Measurements from ENCODE around the gene CCL17.

The CCL17 gene

DNA sequence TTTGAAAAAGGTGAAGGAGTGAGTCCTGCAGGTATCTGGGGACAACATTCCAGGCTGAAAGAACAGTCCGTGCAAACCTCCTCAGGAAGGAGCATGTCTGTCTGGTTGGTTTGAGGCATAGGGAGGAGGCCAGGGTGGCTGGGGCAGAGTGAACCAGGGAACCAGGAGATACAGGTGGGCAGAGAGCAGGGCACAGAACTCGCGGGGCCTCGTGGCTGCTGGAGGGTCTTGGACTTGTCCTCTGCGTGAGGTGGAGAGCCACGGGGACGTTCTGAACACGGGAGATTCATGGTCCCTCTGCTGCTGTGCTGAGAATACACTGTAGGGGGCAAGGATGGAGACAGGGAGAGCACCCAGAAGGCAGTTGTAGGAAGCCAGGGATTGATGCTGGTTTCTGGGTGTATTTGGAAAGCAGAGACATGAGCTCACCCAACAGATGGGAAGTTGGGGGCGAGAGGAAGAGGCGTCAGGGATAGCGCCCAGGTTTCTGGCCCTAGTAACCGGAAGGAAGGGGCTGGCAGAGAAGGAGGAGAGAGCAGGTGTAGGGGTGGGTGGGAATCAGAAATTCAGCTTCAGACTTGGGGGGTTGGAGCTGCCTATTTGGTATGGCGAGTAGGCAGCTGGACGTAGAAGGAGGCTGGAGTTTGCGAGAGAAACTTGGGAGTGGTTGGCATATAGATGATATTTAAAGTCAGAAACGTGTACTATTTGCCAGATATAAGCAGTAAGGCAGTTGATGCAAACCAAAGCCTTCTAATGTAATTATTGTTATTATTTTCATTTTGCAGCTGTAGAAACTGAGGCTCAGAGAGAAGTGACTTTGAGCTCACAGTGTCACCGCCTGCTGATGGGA lies at the start of gene CCL17:
TSS of gene CCL17 (plus strand) at position 803 of the 853 bp plus-strand sequence. CDS start 9,166 bp downstream, outside the sequence.
- Histone ChIP-seq H3K9ac (ENCODE audit: low read length) (no peak within 1 kb of the TSS), H3K4me2 (ENCODE audit: low read length) (peak within 1 kb of the TSS; percentile 21; the same call in 1 of the 2 replicates), H4K20me1 (ENCODE audit: insufficient read depth, low read length) (no peaks in the 10 kb centered on the region), H2AFZ (ENCODE audit: low read depth, low read length) (no peak within 1 kb of the TSS; the same call in 1 of the 2 replicates), H3K27ac (ENCODE audit: low read length) (no peak within 1 kb of the TSS), H3K36me3 (replicated peaks; ENCODE audit: low read depth, low read length) (no peaks in the 10 kb centered on the region), H3K4me1 (ENCODE audit: low read length) (peaks cover 58% of the 10 kb centered on the region), H3K4me3 (ENCODE audit: low read length) (no peak within 1 kb of the TSS), H3K79me2 (ENCODE audit: low read length) (no peaks in the 10 kb centered on the region), H3K27me3 (ENCODE audit: low read depth, low read length) (no peaks in the 10 kb centered on the region), H3K9me3 (ENCODE audit: insufficient read depth, low read length) (no peaks in the 10 kb centered on the region)
- TF ChIP-seq EZH2phosphoT487 (IDR thresholded peaks at IDR 0.05; ENCODE audit: low read depth), result no peak
- TF ChIP-seq, protein P1, sequence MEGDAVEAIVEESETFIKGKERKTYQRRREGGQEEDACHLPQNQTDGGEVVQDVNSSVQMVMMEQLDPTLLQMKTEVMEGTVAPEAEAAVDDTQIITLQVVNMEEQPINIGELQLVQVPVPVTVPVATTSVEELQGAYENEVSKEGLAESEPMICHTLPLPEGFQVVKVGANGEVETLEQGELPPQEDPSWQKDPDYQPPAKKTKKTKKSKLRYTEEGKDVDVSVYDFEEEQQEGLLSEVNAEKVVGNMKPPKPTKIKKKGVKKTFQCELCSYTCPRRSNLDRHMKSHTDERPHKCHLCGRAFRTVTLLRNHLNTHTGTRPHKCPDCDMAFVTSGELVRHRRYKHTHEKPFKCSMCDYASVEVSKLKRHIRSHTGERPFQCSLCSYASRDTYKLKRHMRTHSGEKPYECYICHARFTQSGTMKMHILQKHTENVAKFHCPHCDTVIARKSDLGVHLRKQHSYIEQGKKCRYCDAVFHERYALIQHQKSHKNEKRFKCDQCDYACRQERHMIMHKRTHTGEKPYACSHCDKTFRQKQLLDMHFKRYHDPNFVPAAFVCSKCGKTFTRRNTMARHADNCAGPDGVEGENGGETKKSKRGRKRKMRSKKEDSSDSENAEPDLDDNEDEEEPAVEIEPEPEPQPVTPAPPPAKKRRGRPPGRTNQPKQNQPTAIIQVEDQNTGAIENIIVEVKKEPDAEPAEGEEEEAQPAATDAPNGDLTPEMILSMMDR (IDR thresholded peaks at IDR 0.05; ENCODE audit: low read depth, low read length), result no peak

DNA sequence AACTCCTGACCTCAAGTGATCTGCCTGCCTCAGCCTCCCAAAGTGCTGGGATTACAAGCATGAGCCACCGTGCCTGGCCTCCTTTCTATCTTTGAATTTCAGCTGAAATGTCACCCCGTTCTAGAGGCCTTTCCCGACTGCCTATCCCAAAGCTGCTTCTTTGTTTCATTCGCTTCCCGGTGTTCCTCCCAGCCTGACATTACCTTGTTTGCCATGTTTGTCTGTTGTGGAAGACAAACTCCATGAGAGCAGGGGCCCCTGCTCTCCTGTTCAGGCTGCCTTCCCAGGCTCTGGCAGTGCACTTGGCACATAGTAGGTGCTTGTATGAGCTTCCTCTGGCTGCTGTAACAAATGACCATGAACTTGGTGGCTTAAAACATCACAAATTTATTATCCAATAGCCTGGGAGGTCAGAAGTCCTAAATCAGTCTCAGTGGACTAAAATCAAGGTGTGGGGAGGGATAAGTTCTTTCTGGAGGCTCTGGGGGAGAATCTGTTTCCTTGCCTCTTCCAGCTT lies 48.6 kb upstream of the CCL17 start:
- H3K36me3 ChIP-seq (replicated peaks; ENCODE audit: low read depth, low read length), result peaks cover 10% of the 10 kb centered on the region
- H3K4me2 ChIP-seq (ENCODE audit: low read length), result no peak overlapping the region
- no peaks in the 10 kb centered on the region for H3K9me3 ChIP-seq (ENCODE audit: insufficient read depth, low read length)
- H3K27me3 ChIP-seq (ENCODE audit: low read depth, low read length), result 0 out of 2 replicates have a peak, but pooled peaks cover 3% of the 10 kb centered on the region
- TF ChIP-seq EZH2phosphoT487 (IDR thresholded peaks at IDR 0.05; ENCODE audit: low read depth), result no peak
- TF ChIP-seq, protein P1 (IDR thresholded peaks at IDR 0.05; ENCODE audit: low read depth, low read length), result no peak
- no peak overlapping the region for H3K4me3 ChIP-seq (ENCODE audit: low read length)
- H3K79me2 ChIP-seq (ENCODE audit: low read length), result peaks cover 19% of the 10 kb centered on the region
- peaks cover 51% of the 10 kb centered on the region for H3K4me1 ChIP-seq (ENCODE audit: low read length)
- H4K20me1 ChIP-seq (ENCODE audit: insufficient read depth, low read length), result peaks cover 4% of the 10 kb centered on the region; the same call in 1 of the 2 replicates
- no peak overlapping the region for H3K9ac ChIP-seq (ENCODE audit: low read length)
- H3K27ac ChIP-seq (ENCODE audit: low read length), result no peak overlapping the region
- no peak overlapping the region for H2AFZ ChIP-seq (ENCODE audit: low read depth, low read length)

DNA sequence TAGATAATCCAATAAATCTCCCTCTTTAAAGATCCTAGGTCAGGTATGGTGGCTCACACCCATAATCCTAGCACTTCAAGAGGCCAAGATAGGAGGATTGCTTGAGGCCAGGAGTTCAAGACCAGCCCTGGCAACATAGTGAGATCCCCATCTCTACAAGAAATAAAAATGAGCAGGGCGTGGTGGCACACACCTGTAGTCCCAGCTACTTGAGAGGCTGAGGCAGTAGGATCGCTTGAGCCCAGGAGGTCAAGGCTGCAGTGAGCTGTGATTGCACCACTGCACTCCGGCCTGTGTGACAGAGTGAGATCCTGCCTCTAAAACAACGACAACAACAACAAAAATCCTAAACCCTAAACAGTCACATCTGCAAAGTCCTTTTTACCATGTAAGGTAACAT lies 48.0 kb upstream of the CCL17 start:
- no peak overlapping the region for H3K9ac ChIP-seq (ENCODE audit: low read length)
- H3K9me3 ChIP-seq (ENCODE audit: insufficient read depth, low read length), result no peaks in the 10 kb centered on the region
- H3K36me3 ChIP-seq (replicated peaks; ENCODE audit: low read depth, low read length), result peaks cover 14% of the 10 kb centered on the region
- H3K4me1 ChIP-seq (ENCODE audit: low read length), result peaks cover 57% of the 10 kb centered on the region
- H4K20me1 ChIP-seq (ENCODE audit: insufficient read depth, low read length), result peaks cover 8% of the 10 kb centered on the region
- no peak overlapping the region for H3K4me3 ChIP-seq (ENCODE audit: low read length)
- peaks cover 25% of the 10 kb centered on the region for H3K79me2 ChIP-seq (ENCODE audit: low read length)
- H3K4me2 ChIP-seq (ENCODE audit: low read length), result no peak overlapping the region
- 0 out of 2 replicates have a peak, but pooled peaks cover 3% of the 10 kb centered on the region for H3K27me3 ChIP-seq (ENCODE audit: low read depth, low read length)
- H3K27ac ChIP-seq (ENCODE audit: low read length), result no peak overlapping the region
- TF ChIP-seq EZH2phosphoT487 (IDR thresholded peaks at IDR 0.05; ENCODE audit: low read depth), result no peak
- TF ChIP-seq, protein P1 (IDR thresholded peaks at IDR 0.05; ENCODE audit: low read depth, low read length), result no peak
- no peak overlapping the region for H2AFZ ChIP-seq (ENCODE audit: low read depth, low read length)
